SH-SY5Y (cell line): ENCODE results near the gene CD163.

Source experiments
- GATA2 ChIP-seq: IDR thresholded peaks from 2 replicates; pipeline ENCODE4 v1.6.1; 2011; ENCODE audit warnings: mild to moderate bottlenecking, low read depth, low read length
- GATA3 ChIP-seq: IDR thresholded peaks from 2 replicates; pipeline ENCODE4 v1.6.1; 2011; ENCODE audit warnings: low read depth, mild to moderate bottlenecking, low read length, moderate library complexity

DNA sequence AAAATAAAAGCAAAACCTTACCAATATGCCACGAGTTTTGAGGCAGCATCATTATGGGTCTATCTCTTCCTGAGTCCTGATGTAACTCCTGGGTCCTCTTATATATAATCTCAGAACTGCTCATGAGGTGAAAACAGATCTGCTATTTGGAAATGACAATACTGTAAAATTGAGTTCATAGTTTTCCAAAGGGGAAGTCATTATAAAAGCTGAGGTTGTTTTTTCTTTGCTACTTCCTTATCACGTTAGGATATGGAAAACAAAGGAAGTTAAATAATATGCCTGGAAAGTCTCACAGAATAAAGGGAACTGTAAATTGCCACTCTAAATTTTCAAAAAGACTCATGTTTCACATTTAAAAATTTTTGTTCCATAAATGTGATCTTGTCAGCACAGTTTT lies 59.5 kb downstream of the CD163 start, which contains the start of gene CD163L1:
- TF ChIP-seq GATA2 (no peak), GATA3 (no peak)
